GM23338 (cell line): ENCODE measurements around the gene UBASH3A. TPM values are rescaled to one million over a fixed set of nuclear protein-coding genes. Genes with fewer than 3 reads are reported as not detected.

Experiments
- ATAC-seq: fragments of 200-7000 bp; cut with Tn5 transposase; 3 replicates; pipeline ENCODE4 v1.9.1; 2020
- DNase-seq: peaks from one replicate; pipeline ENCODE4 v3.0.0-alpha.2; 2015; ENCODE audit warnings: low spot score
- H2AFZ ChIP-seq: fragments of 200-600 bp; sonication (generic); 2 replicates; pipeline ENCODE4 v1.8.0; 2016; ENCODE audit warnings: antibody characterized with exemption, mild to moderate bottlenecking, moderate library complexity
- H3F3A ChIP-seq: fragments of 200-600 bp; sonication (generic); replicated peaks from 2 replicates; pipeline ENCODE4 v1.8.0; 2017; ENCODE audit warnings: antibody characterized with exemption, mixed run types, low read depth
- H3K27ac ChIP-seq: fragments of 200-600 bp; sonication (generic); 2 replicates; pipeline ENCODE4 v1.6.1; 2016; ENCODE audit warnings: low read depth
- H3K27me3 ChIP-seq: fragments of 200-600 bp; sonication (generic); 2 replicates; pipeline ENCODE4 v1.8.0; 2016; ENCODE audit warnings: mild to moderate bottlenecking, mixed run types, moderate library complexity; ENCODE audit not compliant: insufficient read depth
- H3K36me3 ChIP-seq: fragments of 200-600 bp; sonication (generic); 2 replicates; pipeline ENCODE4 v1.8.0; 2016; ENCODE audit warnings: mild to moderate bottlenecking; ENCODE audit not compliant: insufficient read depth
- H3K4me1 ChIP-seq: fragments of 200-600 bp; sonication (generic); 2 replicates; pipeline ENCODE4 v1.8.0; 2016; ENCODE audit warnings: mild to moderate bottlenecking, moderate library complexity; ENCODE audit not compliant: insufficient read depth
- H3K4me2 ChIP-seq: fragments of 200-600 bp; sonication (generic); 2 replicates; pipeline ENCODE4 v1.7.1; 2017; ENCODE audit warnings: mixed run types
- H3K4me3 ChIP-seq: fragments of 200-600 bp; sonication (generic); 2 replicates; pipeline ENCODE4 v1.6.1; 2016; ENCODE audit warnings: mixed run types
- H3K79me2 ChIP-seq: fragments of 200-600 bp; sonication (generic); replicated peaks from 2 replicates; pipeline ENCODE4 v1.8.0; 2017; ENCODE audit warnings: mild to moderate bottlenecking; ENCODE audit not compliant: insufficient read depth
- H3K9me2 ChIP-seq: fragments of 200-600 bp; sonication (generic); 2 replicates; pipeline ENCODE4 v1.8.0; 2017; ENCODE audit not compliant: insufficient read depth
- H4K20me1 ChIP-seq: fragments of 200-600 bp; sonication (generic); replicated peaks from 2 replicates; pipeline ENCODE4 v1.8.0; 2017; ENCODE audit warnings: mild to moderate bottlenecking; ENCODE audit not compliant: insufficient read depth
- H3K27ac Mint-ChIP-seq: 2 replicates; pipeline ENCODE4 v1.8.0; 2020; ENCODE audit warnings: inconsistent platforms, mild to moderate bottlenecking, moderate library complexity, mixed read lengths
- H3K27me3 Mint-ChIP-seq: 3 replicates; pipeline ENCODE4 v1.8.0; 2022; ENCODE audit warnings: low read depth, mild to moderate bottlenecking, moderate library complexity, mixed read lengths, inconsistent platforms; ENCODE audit not compliant: insufficient read depth, poor library complexity
- H3K36me3 Mint-ChIP-seq: 3 replicates; pipeline ENCODE4 v1.8.0; 2021; ENCODE audit warnings: low read depth, mild to moderate bottlenecking, inconsistent platforms, moderate library complexity, mixed read lengths
- H3K4me1 Mint-ChIP-seq: 3 replicates; pipeline ENCODE4 v1.8.0; 2020; ENCODE audit warnings: mild to moderate bottlenecking, inconsistent platforms, mixed read lengths
- H3K4me3 Mint-ChIP-seq: 3 replicates; pipeline ENCODE4 v1.8.0; 2021; ENCODE audit warnings: moderate library complexity, mild to moderate bottlenecking, inconsistent platforms, mixed read lengths
- H3K9me3 Mint-ChIP-seq: 3 replicates; pipeline ENCODE4 v1.8.0; 2020; ENCODE audit warnings: moderate library complexity, mild to moderate bottlenecking, inconsistent platforms, mixed read lengths
- CREB1 ChIP-seq: fragments of 250-450 bp; sonication (Bioruptor Pico); IDR thresholded peaks from 2 replicates; pipeline ENCODE4 v1.5.0; 2020; ENCODE audit warnings: low read depth, mild to moderate bottlenecking, moderate library complexity
- CTCF ChIP-seq, 2 experiments: fragments of 200-600 bp in 1 of 2; sonication (generic) in 1 of 2; conservative IDR thresholded peaks; 2 replicates each; pipeline versions ENCODE4 v1.5.1 to v1.6.1; 2016 to 2017; ENCODE audit warnings: antibody characterized with exemption in 2 of 2, low read depth in 2 of 2, mild to moderate bottlenecking in 2 of 2, moderate library complexity in 1 of 2
- ETS1 ChIP-seq: IDR thresholded peaks from 2 replicates; pipeline ENCODE4 v1.6.1; 2016; ENCODE audit warnings: antibody characterized with exemption
- EZH2phosphoT487 ChIP-seq: fragments of 200-600 bp; sonication (generic); IDR thresholded peaks from one replicate; pipeline ENCODE4 v1.8.1; 2018; ENCODE audit warnings: antibody characterized with exemption; ENCODE audit not compliant: unreplicated experiment
- JUNB ChIP-seq: IDR thresholded peaks from one replicate; pipeline ENCODE4 v1.6.1; 2016; ENCODE audit warnings: antibody characterized with exemption; ENCODE audit not compliant: unreplicated experiment
- NANOG ChIP-seq: IDR thresholded peaks from 2 replicates; pipeline ENCODE4 v1.6.1; 2016; ENCODE audit warnings: antibody characterized with exemption, borderline replicate concordance
- STAT1 ChIP-seq: IDR thresholded peaks from one replicate; pipeline ENCODE4 v1.6.1; 2016; ENCODE audit warnings: antibody characterized with exemption; ENCODE audit not compliant: unreplicated experiment
- ZNF114 ChIP-seq: fragments of 250-450 bp; sonication (Bioruptor Pico); IDR thresholded peaks from 2 replicates; pipeline ENCODE4 v1.5.0; 2020; ENCODE audit warnings: mild to moderate bottlenecking, moderate library complexity
- ZNF331 ChIP-seq: fragments of 250-450 bp; sonication (Bioruptor Pico); IDR thresholded peaks from 2 replicates; pipeline ENCODE4 v1.5.0; 2020; ENCODE audit warnings: low read depth, mild to moderate bottlenecking, moderate library complexity
- ZNF462 ChIP-seq: fragments of 250-450 bp; sonication (Bioruptor Pico); IDR thresholded peaks from 2 replicates; pipeline ENCODE4 v1.5.0; 2020; ENCODE audit warnings: mild to moderate bottlenecking, moderate library complexity
- polyA plus RNA-seq: library from polyadenylated mRNA; unstranded; fragments of >200 nt; fragmentation: Nextera tagmentation; extraction: Ambion mirVana; gene quantifications from 2 replicates; pipeline ENCODE4 v1.2.1, GENCODE V29; 2016
- total RNA-seq: library from RNA; depleted of rRNA; stranded (reverse); fragments of >200 nt; shearing (Covaris generic); gene quantifications from 2 replicates; pipeline ENCODE4 v1.2.3, GENCODE V29; 2014

Gene UBASH3A
- total and polyA plus RNA-seq, 2 experiments from 2014 or later = not detected

- peaks cover 15% of the 10 kb centered on the region for H3K27me3 Mint-ChIP-seq
- Histone ChIP-seq H3K27ac (no peak overlapping the region), H3K79me2 (no peaks in the 10 kb centered on the region), H3F3A (0 out of 2 replicates have a peak, but pooled peaks cover 6% of the 10 kb centered on the region), H3K4me3 (no peak overlapping the region), H3K36me3 (no peaks in the 10 kb centered on the region), H3K9me2 (peaks cover 19% of the 10 kb centered on the region; the same call in 1 of the 2 replicates), H3K4me1 (no peaks in the 10 kb centered on the region; the same call in 1 of the 2 replicates), H3K27me3 (no peaks in the 10 kb centered on the region), H4K20me1 (no peaks in the 10 kb centered on the region), H2AFZ (no peak overlapping the region), H3K4me2 (no peak overlapping the region)
- no peak for DNase-seq
- H3K27ac Mint-ChIP-seq = no peak overlapping the region
- no peaks in the 10 kb centered on the region for H3K36me3 Mint-ChIP-seq
- no peaks in the 10 kb centered on the region; the same call in 2 of the 3 replicates for H3K9me3 Mint-ChIP-seq
- TF ChIP-seq ZNF114 (CRISPR knock-in tag) (no peak), EZH2phosphoT487 (no peak), NANOG (no peak), ETS1 (no peak), ZNF331 (CRISPR knock-in tag) (no peak), CREB1 (CRISPR knock-in tag) (no peak), JUNB (no peak), STAT1 (no peak), CTCF (conservative IDR thresholded peaks at IDR 0.05; ENCODE audit: low read depth in 2 of 2) (no peak), ZNF462 (no peak)
- no peak overlapping the region for H3K4me3 Mint-ChIP-seq
- peaks cover 15% of the 10 kb centered on the region for H3K4me1 Mint-ChIP-seq
- no peak for ATAC-seq
Measured at GRCh38 chr21:42491328-42491727, 87.6 kb downstream of the UBASH3A start.
